HEK293 (cell line): Measurements from ENCODE around the gene KRT36.

Experiments
- CTCF ChIA-PET: fragments of 350-600 bp; formaldehyde crosslinking; extraction: SDS; loops from one replicate; lab custom pipeline; 2021; ENCODE audit warnings: antibody characterized with exemption; lab: Yijun Ruan, JAX
- POLR2A ChIA-PET: fragments of 300-600 bp; formaldehyde crosslinking; extraction: SDS; loops from one replicate; lab custom pipeline; 2020; ENCODE audit warnings: antibody characterized with exemption, inconsistent platforms; lab: Yijun Ruan, JAX
- H3K27ac ChIP-seq: fragments of 200-500 bp; sonication (Bioruptor generic); 2 replicates; pipeline ENCODE4 v1.5.1; 2014; ENCODE audit warnings: low read depth, low read length, control low read depth, inconsistent platforms; ENCODE audit errors: extremely low read depth
- H3K36me3 ChIP-seq, 2 experiments: fragments of 200-500 bp in 1 of 2; sonication (Bioruptor generic) in 1 of 2; 1 replicate in 1 of 2; 2 replicates in 1 of 2; pipeline ENCODE4 v1.5.1; 2014 to 2017; ENCODE audit warnings: inconsistent platforms in 2 of 2, low read length in 2 of 2; ENCODE audit not compliant: control insufficient read depth in 2 of 2, insufficient read depth in 1 of 2
- H3K4me1 ChIP-seq: fragments of 200-500 bp; sonication (Bioruptor generic); 2 replicates; pipeline ENCODE4 v1.5.1; 2014; ENCODE audit warnings: mild to moderate bottlenecking, low read length, inconsistent platforms; ENCODE audit not compliant: control insufficient read depth, insufficient read depth
- H3K4me3 ChIP-seq: 2 replicates; pipeline ENCODE4 v1.5.1; 2011; ENCODE audit warnings: low read depth, mild to moderate bottlenecking, control low read depth, low read length, moderate library complexity
- H3K9me3 ChIP-seq: fragments of 200-500 bp; sonication (Bioruptor generic); 2 replicates; pipeline ENCODE4 v1.5.1; 2014; ENCODE audit warnings: low read depth, low read length, inconsistent platforms; ENCODE audit not compliant: control insufficient read depth, insufficient read depth
- EGR2 ChIP-seq: fragments of 450-650 bp; formaldehyde crosslinking; IDR thresholded peaks from 2 replicates; pipeline ENCODE4 v1.5.1; 2016; ENCODE audit warnings: low read depth, missing biosample characterization, missing genetic modification characterization
- FEZF1 ChIP-seq: fragments of 450-650 bp; formaldehyde crosslinking; IDR thresholded peaks from 2 replicates; pipeline ENCODE4 v1.5.1; 2016; ENCODE audit warnings: missing biosample characterization, missing genetic modification characterization
- PRDM10 ChIP-seq: fragments of 450-650 bp; formaldehyde crosslinking; IDR thresholded peaks from 2 replicates; pipeline ENCODE4 v1.5.1; 2016; ENCODE audit warnings: missing biosample characterization, missing genetic modification characterization
- ZFHX2 ChIP-seq: fragments of 450-650 bp; formaldehyde crosslinking; conservative IDR thresholded peaks from 2 replicates; pipeline ENCODE4 v1.5.1; 2016; ENCODE audit warnings: missing biosample characterization, missing genetic modification characterization
- ZNF114 ChIP-seq: fragments of 450-650 bp; formaldehyde crosslinking; IDR thresholded peaks from 2 replicates; pipeline ENCODE4 v1.5.0; 2017; ENCODE audit warnings: missing biosample characterization, missing genetic modification characterization
- ZNF280D ChIP-seq: fragments of 450-650 bp; formaldehyde crosslinking; IDR thresholded peaks from 2 replicates; pipeline ENCODE4 v1.5.1; 2016; ENCODE audit warnings: missing biosample characterization, missing genetic modification characterization
- ZNF341 ChIP-seq: fragments of 450-650 bp; formaldehyde crosslinking; IDR thresholded peaks from 2 replicates; pipeline ENCODE4; 2016; ENCODE audit warnings: low read depth, missing biosample characterization, missing genetic modification characterization
- ZNF391 ChIP-seq: fragments of 450-650 bp; formaldehyde crosslinking; IDR thresholded peaks from 2 replicates; pipeline ENCODE4 v1.5.1; 2016; ENCODE audit warnings: low read depth, missing biosample characterization, missing genetic modification characterization, borderline replicate concordance
- ZNF518A ChIP-seq: fragments of 450-650 bp; formaldehyde crosslinking; conservative IDR thresholded peaks from 2 replicates; pipeline ENCODE4 v1.5.1; 2016; ENCODE audit warnings: low read depth, missing biosample characterization, missing genetic modification characterization

The KRT36 gene

GRCh38 chr17:41505007-41505808, 15.5 kb upstream of the KRT36 start, which contains the start of gene KRT13:
Gene KRT13 (minus strand): TSS chr17:41505612. CDS start chr17:41505550, 62 bp downstream.
- Histone ChIP-seq H3K4me1 (peaks cover 12% of the 10 kb centered on the region), H3K36me3 (no peaks in the 10 kb centered on the region), H3K9me3 (no peaks in the 10 kb centered on the region), H3K4me3 (no peak within 1 kb of the TSS), H3K27ac (peak within 1 kb of the TSS; percentile 76)
- peak; percentile 92 for TF ChIP-seq EGR2 (tag by site-specific recombination)
- no peak for TF ChIP-seq ZNF114 (tag by site-specific recombination)
- peak; percentile 62; the same call in 1 of the 2 replicates for TF ChIP-seq FEZF1 (tag by site-specific recombination)
- TF ChIP-seq ZNF391 (tag by site-specific recombination), result no peak
- TF ChIP-seq ZFHX2 (tag by site-specific recombination), result peak; percentile 88
- no peak for TF ChIP-seq ZNF518A (tag by site-specific recombination)
- 0 out of 2 replicates have a peak, but pooled peaks have one; percentile 8 for TF ChIP-seq ZNF341 (tag by site-specific recombination)
- TF ChIP-seq PRDM10 (tag by site-specific recombination), result 0 out of 2 replicates have a peak, but pooled peaks have one; percentile 9
- TF ChIP-seq ZNF280D (tag by site-specific recombination), result no peak
- POLR2A ChIA-PET, result interaction anchor here (1.4 kb wide), 1 partner anchor 23 kb away, joined by 6 read pairs; the partner anchor contains the start of gene KRT19
- CTCF ChIA-PET, result interaction anchor here (0.8 to 7.3 kb wide), 5 partner anchors 9 to 158 kb away, joined by 3 to 47 read pairs (median 4); no protein-coding TSS in a partner anchor
